ENCODE results near the gene NDUFS3.

GRCh38 chr11:47611348-47611794 lies 32.5 kb downstream of the NDUFS3 start:
- TF ChIP-seq CTCF (optimal IDR thresholded peaks at IDR 0.05 in 1 of 3, IDR thresholded peaks at IDR 0.05 in 1 of 3, conservative IDR thresholded peaks at IDR 0.05 in 1 of 3; ENCODE audit: extremely low read depth in 1 of 3, insufficient read depth in 2 of 3, low read length in 3 of 3): no peak
- no peak for TF ChIP-seq EZH2 (IDR thresholded peaks at IDR 0.05; ENCODE audit: low read length)
